Spinal cord (tissue), 10 donors: ENCODE data around the gene SLC4A4. TPM values are rescaled to one million over a fixed set of nuclear protein-coding genes. Genes with fewer than 3 reads are reported as not detected.
A peak's percentile ranks its signal among the peaks of the same experiment; 100 is the strongest.

Source experiments
- DNase-seq, 6 donors: peaks; one replicate each; pipeline versions ENCODE4 v3.0.0 to v3.0.0-alpha.2; 2013 to 2015; ENCODE audit warnings: low spot score in 6 of 6, low read depth in 4 of 6
- H3K27ac ChIP-seq: one replicate; pipeline ENCODE4 v1.5.1; 2013; ENCODE audit warnings: low read depth, low read length, control low read depth
- H3K27me3 ChIP-seq: one replicate; pipeline ENCODE4 v1.6.1; 2013; ENCODE audit warnings: low read length; ENCODE audit not compliant: control insufficient read depth, insufficient read depth
- H3K36me3 ChIP-seq: one replicate; pipeline ENCODE4 v1.6.1; 2013; ENCODE audit warnings: low read length; ENCODE audit not compliant: control insufficient read depth, insufficient read depth
- H3K4me1 ChIP-seq: one replicate; pipeline ENCODE4 v1.6.1; 2013; ENCODE audit warnings: low read length; ENCODE audit not compliant: control insufficient read depth, insufficient read depth
- H3K4me3 ChIP-seq: one replicate; pipeline ENCODE4 v1.5.1; 2013; ENCODE audit warnings: low read depth, low read length, control low read depth
- H3K9me3 ChIP-seq: one replicate; pipeline ENCODE4 v1.6.1; 2013; ENCODE audit warnings: low read length; ENCODE audit not compliant: control insufficient read depth, insufficient read depth
- WGBS: methylation state at CpG from one replicate; pipeline ENCODE4 v1.1.5; 2013; ENCODE audit warnings: missing lambda C conversion rate; ENCODE audit not compliant: insufficient coverage; 5-methylcytosine and 5-hydroxymethylcytosine counted together
- polyA plus RNA-seq, 2 donors: library from polyadenylated mRNA; unstranded; fragments of 120-200 nt; gene quantifications; one replicate each; pipeline ENCODE4 v1.2.1, GENCODE V29; 2013; ENCODE audit not compliant: insufficient read length in 2 of 2
- total RNA-seq, 2 donors: library from RNA; depleted of rRNA in 1 of 2; stranded (reverse); fragments of 120-200 nt in 1 of 2; fragments of >200 nt in 1 of 2; gene quantifications; one replicate each; pipeline versions ENCODE4 v1.2.3 to v1.2.4, GENCODE V29; 2013 to 2014
- donor health status: healthy.

Gene SLC4A4
- total and polyA plus RNA-seq, 4 donors = 67.2 to 111 (median 106) TPM

DNA sequence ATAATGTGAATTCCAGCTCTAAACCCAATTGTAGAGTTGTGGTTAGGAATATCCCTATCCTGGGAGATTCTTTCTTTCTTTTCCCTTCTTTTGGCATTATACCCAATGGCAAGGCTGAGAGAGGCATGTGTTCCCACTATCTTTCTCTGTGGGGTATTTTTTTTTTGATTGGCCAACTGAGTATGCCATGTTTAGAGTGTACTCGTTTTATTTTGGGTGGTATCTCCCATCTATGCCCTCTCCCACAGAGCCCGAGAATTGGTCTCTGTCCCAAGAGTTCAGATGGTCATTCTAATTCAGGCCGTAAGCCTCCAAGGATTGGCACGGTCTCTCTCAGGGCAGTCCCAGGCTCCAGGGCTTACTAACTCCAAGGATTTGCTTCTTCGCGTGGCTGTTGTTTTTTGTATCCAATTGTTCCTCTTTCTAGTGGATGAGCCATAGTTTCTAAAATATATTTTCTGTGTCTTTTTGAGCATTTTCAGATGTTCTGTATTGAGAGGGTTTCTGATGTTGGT, 198.8 kb downstream of the SLC4A4 start:
- peak in 1 of 6 donors; percentile 23 for DNase-seq
- no peaks in the 10 kb centered on the region for H3K27me3 ChIP-seq
- no peak overlapping the region for H3K27ac ChIP-seq
- no peaks in the 10 kb centered on the region for H3K4me1 ChIP-seq
- no peaks in the 10 kb centered on the region for H3K9me3 ChIP-seq
- no peak overlapping the region for H3K4me3 ChIP-seq
- no peaks in the 10 kb centered on the region for H3K36me3 ChIP-seq
- WGBS = 86% methylated on average over 3 of the region's 6 CpGs

DNA sequence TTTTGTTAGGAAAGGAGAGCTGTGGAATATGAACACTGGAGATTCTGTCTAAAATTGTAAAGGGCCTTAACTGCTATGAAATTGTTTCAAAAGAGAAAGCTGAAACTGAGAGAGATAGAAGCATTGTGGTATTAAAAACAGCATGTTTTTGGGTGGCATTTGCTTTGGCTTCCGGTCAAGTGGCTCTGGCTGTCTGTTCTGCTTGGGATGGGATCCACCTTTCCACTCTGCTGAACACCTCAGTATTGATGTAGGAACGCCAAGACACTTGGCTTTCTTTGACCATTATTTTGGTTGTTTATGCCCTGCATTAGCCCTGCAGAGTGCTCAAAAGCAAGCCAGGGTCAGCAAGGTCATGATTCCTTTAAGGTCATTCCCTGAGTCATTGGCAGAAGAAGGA, 199.7 kb downstream of the SLC4A4 start:
- WGBS = 9% methylated on average over 1 of the region's 2 CpGs
- no peak overlapping the region for H3K4me3 ChIP-seq
- no peak overlapping the region for H3K27ac ChIP-seq
- H3K27me3 ChIP-seq = no peaks in the 10 kb centered on the region
- peak in 1 of 6 donors; percentile 15 for DNase-seq
- H3K4me1 ChIP-seq = no peaks in the 10 kb centered on the region
- no peaks in the 10 kb centered on the region for H3K36me3 ChIP-seq
- no peaks in the 10 kb centered on the region for H3K9me3 ChIP-seq

DNA sequence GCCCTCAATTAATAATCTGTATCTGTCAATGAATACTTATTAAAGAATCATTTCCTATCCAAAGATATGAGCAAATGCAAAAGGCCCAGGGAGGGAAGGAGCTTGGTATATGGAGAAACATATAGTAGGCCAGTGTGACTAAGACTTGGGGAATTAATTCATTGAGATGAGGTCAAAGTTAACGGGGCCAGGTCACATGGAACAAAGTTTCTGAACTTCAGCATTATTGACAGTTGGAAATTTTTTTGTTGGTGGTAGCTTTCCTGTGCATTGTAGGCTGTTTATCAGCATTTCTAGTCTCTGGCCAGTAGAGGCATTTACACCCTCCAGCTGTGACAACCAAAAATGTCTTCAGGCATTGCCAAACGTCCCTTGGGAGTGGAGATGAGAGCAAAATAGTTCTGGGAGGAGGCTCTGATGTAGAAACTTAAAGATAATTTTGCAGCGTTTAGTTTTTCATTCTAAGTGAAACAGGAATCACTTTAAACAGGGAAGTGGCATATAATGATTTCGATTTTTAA, 202.0 kb downstream of the SLC4A4 start:
- 71% methylated on average over 4 of the region's 4 CpGs for WGBS
- Histone ChIP-seq H3K9me3 (no peaks in the 10 kb centered on the region), H3K27ac (peak overlapping the region; percentile 30), H3K36me3 (no peaks in the 10 kb centered on the region), H3K4me3 (no peak overlapping the region), H3K27me3 (no peaks in the 10 kb centered on the region), H3K4me1 (no peaks in the 10 kb centered on the region)
- no peak for DNase-seq

DNA sequence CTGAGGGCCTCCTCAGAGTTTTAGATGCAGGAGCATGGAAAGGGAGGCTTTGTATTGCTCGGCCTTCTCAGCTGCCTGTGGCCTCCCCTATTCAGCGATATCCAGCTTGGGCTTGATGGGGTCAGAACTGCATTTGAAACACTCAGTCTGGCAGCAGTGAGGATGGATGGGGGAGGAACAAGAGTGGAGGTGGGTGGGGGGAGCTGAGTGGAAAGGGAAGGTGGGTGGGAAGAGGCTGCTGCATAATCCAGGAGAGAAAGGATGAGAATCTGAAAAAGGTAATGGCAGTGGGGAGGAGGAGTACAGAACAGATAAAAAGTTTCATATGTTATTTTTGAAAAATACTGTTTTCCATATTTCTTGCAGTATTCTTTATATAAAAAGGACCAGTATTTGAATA, 202.7 kb downstream of the SLC4A4 start:
- DNase-seq = no peak
- Histone ChIP-seq H3K36me3 (no peaks in the 10 kb centered on the region), H3K4me1 (no peaks in the 10 kb centered on the region), H3K4me3 (no peak overlapping the region), H3K9me3 (no peaks in the 10 kb centered on the region), H3K27me3 (no peaks in the 10 kb centered on the region), H3K27ac (no peak overlapping the region)
- WGBS = 67% methylated on average over 2 of the region's 2 CpGs

DNA sequence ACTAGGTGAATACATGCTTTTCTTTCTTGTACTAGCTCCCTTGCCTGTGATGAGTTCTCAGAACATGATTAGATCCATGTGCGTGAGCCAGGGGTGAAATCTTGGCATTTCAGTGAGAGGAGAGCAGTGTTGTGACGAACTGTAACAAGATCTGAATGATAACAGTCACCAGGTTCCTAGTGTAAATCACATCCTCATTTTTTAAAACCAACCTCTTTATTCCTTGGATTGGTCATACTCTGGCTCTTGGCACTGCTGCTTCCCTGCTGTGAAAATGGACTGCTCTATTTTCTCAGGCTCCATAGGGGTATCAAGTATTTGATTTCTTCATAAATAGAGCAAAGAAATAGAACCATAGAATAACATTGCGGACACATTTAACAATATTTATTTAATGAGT, 206.3 kb downstream of the SLC4A4 start:
- Histone ChIP-seq H3K4me1 (no peaks in the 10 kb centered on the region), H3K27me3 (no peaks in the 10 kb centered on the region), H3K27ac (no peak overlapping the region), H3K9me3 (no peaks in the 10 kb centered on the region), H3K36me3 (no peaks in the 10 kb centered on the region), H3K4me3 (no peak overlapping the region)
- peak in 1 of 6 donors; percentile 67 for DNase-seq
- no CpG with 5 or more reads among the region's 3 CpGs for WGBS

DNA sequence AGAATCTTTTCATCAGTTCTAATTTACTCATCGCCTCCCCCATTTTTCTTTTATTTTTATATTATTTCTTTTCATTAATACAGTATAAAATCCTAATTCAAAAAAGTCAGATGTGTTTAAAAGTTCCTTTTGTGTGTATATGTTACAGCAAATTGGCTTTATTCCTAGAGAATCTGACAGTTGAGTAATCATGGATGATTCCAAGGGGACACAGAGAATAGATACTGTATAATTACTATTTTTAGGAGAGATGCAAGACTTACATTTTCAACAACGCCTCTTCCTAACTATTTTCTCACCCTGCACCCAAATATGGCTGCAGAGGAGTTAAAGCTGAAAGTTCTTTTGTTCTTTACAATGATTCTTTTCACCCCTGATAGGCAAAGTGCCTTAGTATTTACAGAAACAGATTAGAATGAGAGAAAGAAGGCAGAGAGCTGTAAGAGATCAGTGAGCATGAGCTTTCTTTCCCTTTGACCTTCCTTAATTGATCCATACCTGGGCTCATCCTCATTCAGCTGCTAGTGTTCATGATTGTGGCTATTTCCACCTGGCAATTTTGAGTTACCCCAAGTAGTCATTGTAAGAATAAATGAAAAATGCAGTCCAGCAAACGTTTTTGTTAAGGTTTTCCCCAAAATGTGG, 210.8 kb downstream of the SLC4A4 start:
- Histone ChIP-seq H3K4me1 (no peaks in the 10 kb centered on the region), H3K9me3 (no peaks in the 10 kb centered on the region), H3K27me3 (no peaks in the 10 kb centered on the region), H3K4me3 (no peak overlapping the region), H3K36me3 (no peaks in the 10 kb centered on the region), H3K27ac (no peak overlapping the region)
- DNase-seq = no peak
- WGBS = no CpG with 5 or more reads among the region's 3 CpGs

DNA sequence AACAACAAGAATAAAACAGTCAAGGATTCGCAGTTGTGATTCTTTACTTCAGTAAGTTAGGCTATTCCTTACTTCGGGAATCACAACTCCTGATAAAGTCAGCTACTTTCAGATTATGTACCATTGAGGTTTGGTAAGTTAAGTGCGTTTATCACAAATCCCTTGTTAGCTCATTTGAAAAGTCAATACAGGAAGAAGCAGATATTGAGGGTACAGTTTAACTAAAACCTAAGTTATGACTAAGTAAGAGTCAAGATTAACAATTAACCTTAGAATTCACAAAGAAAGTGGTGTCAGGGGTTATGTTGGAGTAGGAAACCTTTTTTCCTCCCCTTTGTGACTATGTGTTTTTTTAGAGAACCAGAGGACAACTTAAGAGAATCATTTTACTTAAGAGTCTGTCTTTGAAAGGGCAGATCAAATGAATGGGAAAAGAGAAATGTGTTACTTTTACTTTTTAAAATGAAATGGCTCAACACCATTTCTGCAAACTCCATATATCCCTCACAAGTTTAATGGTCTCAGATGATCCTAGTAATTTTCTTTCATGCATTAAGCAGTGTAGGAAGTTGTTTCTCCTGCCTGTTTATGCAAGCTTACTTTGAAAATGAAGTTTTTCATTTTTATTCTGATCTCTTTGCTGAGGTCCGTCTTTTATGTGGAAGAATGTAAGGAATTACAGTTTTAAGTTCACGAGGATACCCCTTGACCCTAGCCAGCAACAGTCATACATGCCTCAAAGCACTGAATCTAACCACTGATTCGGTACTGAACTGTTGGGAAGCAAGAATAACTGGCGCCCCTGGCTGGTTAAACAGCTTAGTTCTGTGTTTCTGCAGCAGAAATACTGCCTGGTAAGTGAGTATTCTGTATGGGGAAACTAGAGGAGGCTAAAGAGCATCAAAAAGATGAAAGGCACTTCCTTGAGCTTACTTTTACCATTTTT, 211.7 kb downstream of the SLC4A4 start:
- peak in 2 of 6 donors; percentile 45 to 58 for DNase-seq
- Histone ChIP-seq H3K4me1 (no peaks in the 10 kb centered on the region), H3K27me3 (no peaks in the 10 kb centered on the region), H3K27ac (peak overlapping the region; percentile 47), H3K9me3 (no peaks in the 10 kb centered on the region), H3K36me3 (no peaks in the 10 kb centered on the region), H3K4me3 (no peak overlapping the region)
- 55% methylated on average over 2 of the region's 7 CpGs for WGBS

DNA sequence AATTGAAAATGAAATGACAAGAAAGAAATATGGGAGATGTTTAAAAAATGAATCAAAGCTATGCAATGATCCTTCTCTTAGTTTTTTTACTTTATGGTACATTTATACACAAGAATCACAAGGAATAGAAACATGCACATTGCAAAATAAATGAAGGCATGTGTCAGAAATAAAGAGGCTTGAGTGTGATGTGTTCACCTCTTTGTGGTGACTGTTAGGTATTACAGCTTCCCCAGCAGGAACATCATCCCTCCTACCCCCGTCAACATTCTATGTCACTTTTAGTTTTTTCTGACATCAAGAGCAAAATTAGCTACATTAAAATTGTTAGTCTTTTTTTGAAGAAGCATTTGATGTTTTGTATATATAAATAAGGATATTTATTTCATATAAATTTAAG, 214.8 kb downstream of the SLC4A4 start:
- peak in 2 of 6 donors; percentile 45 to 77 for DNase-seq
- no peak overlapping the region for H3K27ac ChIP-seq
- no peaks in the 10 kb centered on the region for H3K4me1 ChIP-seq

DNA sequence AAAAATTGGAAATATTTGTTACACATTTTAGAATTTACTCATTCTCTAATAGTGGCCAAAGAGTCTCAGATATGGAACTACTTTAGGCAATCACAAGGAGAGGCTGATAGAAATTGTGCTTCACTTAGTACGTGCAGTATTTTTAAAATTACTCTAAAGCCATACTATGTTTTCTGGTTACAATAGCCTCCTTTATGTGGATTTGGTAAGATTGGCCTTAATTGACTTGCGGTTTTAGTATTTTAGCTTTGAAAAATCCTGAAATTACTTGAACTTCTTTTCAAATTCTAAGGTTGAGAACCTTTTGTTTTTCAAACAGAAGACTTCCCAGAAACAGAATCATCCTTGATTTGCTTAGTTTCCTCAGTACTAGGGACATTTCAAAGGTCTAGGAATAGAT, 215.2 kb downstream of the SLC4A4 start:
- Histone ChIP-seq H3K4me1 (no peaks in the 10 kb centered on the region), H3K36me3 (no peaks in the 10 kb centered on the region), H3K27ac (no peak overlapping the region), H3K9me3 (no peaks in the 10 kb centered on the region), H3K4me3 (no peak overlapping the region), H3K27me3 (no peaks in the 10 kb centered on the region)
- WGBS = no CpG with 5 or more reads among the region's 2 CpGs
- no peak for DNase-seq

More for the DNA sequence above, 214.8 kb downstream of the SLC4A4 start:
- Histone ChIP-seq H3K36me3 (no peaks in the 10 kb centered on the region), H3K9me3 (no peaks in the 10 kb centered on the region), H3K4me3 (no peak overlapping the region), H3K27me3 (no peaks in the 10 kb centered on the region)
- WGBS = no CpG with 5 or more reads among the region's 1 CpG
